Suprapubic skin (tissue), 4 donors: ENCODE data around the gene SLC34A1.

Experiments used
- CTCF ChIP-seq, 2 donors: fragments of 200-600 bp in 1 of 2; fragments of 450-650 bp in 1 of 2; sonication (generic) in 1 of 2; IDR thresholded peaks; one replicate each; pipeline ENCODE4 v1.5.1; 2016 to 2019; ENCODE audit warnings: antibody characterized with exemption in 2 of 2, mild to moderate bottlenecking in 1 of 2, moderate library complexity in 1 of 2
- POLR2A ChIP-seq, 2 donors: fragments of 450-650 bp; IDR thresholded peaks; one replicate each; pipeline ENCODE4 v1.6.1; 2017; ENCODE audit warnings: antibody characterized with exemption in 2 of 2, mild to moderate bottlenecking in 2 of 2, moderate library complexity in 2 of 2
- POLR2AphosphoS5 ChIP-seq, 3 donors: sonication (generic); formaldehyde crosslinking; IDR thresholded peaks; one replicate each; pipeline ENCODE4 v1.6.1; 2017; ENCODE audit warnings: antibody characterized with exemption in 3 of 3

GRCh38 chr5:177390363-177391300 is 6.4 kb downstream of the SLC34A1 start:
- TF ChIP-seq CTCF (IDR thresholded peaks at IDR 0.05) (peak; percentile 95), POLR2A (IDR thresholded peaks at IDR 0.05) (no peak), POLR2AphosphoS5 (IDR thresholded peaks at IDR 0.05) (no peak)
